HG02759 (cell line): Measurements from ENCODE around the gene TNRC6B.
A peak's percentile ranks its signal among the peaks of the same experiment; 100 is the strongest.
"Not testable (repeated sequence)": the region's sequence is repeated elsewhere in the genome, so short reads cannot be mapped to it uniquely, and the experiment has no call there.

Experiments
- ATAC-seq: cut with Tn5 transposase; IDR thresholded peaks from one replicate; pipeline ENCODE4 v1.9.1; 2021; ENCODE audit warnings: mild to moderate bottlenecking, moderate library complexity; ENCODE audit not compliant: unreplicated experiment

Gene TNRC6B

DNA sequence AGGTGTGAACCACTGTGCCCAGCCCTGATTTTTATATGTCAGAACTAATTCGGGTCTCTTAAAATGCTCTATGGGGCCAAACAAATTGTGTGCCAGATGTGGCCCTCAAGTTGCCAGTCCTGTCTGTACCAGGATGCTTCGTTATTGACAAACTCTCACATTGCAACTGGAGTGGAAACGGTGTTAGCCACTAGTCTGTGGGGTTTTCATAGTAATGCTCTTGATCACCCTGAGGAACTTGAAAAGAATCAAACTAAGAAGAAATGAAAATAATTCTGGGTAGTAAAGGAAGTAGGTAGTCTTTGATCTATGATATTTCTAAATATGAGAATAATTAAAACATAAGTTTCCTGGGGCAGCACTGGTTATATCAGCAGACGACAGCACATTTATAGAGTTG is 101.3 kb downstream of the TNRC6B start:
- no peak for ATAC-seq

DNA sequence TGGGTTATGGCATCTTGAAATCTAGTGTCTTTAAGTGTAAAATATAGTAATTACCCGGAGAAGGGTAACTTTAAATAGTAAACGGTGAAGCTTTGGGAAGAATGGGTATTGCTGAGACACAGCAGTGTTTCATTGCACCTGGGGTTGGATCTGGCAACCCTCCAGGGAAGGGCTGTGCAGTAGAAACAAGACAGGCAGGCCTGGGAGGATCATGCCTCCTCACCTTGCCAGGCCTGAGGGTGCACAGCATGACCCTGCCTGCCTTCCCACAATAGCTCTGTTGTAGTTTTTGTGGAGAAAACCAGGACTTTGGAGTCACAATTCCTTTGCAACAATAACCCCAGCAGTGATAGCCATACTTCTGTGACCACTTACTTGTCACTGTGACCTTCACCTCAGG is 104.0 kb downstream of the TNRC6B start:
- ATAC-seq: no peak

GRCh38 chr22:40285513-40285912 is 107.8 kb downstream of the TNRC6B start:
- no peak for ATAC-seq

DNA sequence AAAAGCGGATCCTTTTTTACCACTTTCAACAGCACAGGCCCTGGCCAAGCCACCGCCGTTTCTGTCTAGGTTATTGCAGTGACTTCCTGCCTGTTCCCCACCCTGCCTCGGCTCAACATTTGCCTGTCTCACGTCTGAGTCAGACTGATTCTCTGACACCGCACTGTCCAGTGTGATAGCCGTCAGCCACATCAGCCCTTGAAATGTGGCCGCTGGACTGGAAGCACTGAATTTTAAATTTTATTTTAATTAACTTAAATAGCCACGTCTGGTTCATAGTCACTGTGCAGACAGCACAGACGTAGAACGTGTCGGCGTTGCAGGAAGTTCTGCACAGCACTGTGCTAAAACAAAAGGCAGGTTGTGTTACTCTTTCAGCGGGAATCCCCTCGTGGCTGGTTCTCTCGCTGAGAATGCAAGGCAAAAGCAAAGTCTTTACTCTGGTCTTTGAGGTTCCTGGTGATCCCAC is 112.3 kb downstream of the TNRC6B start:
- no peak for ATAC-seq

DNA sequence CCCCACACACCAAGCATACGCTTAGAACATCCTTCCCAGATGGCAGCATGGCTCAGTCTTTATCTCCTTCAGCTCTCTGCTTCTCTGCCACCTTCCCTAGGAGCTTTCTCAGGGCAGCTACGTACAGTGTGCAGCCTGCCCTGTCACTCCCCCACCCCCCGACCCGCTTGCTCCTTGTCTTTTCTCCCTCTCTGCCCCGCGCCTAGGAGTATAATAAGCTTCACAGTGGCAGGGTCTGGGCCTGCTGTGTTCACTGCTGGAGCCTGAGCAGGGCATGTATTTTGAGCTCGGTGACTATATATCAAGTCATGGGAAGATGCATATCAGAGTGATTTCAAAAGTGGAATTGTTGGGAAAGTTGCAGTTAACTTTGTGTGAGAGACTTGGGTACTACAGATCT is 112.8 kb downstream of the TNRC6B start:
- no peak for ATAC-seq

DNA sequence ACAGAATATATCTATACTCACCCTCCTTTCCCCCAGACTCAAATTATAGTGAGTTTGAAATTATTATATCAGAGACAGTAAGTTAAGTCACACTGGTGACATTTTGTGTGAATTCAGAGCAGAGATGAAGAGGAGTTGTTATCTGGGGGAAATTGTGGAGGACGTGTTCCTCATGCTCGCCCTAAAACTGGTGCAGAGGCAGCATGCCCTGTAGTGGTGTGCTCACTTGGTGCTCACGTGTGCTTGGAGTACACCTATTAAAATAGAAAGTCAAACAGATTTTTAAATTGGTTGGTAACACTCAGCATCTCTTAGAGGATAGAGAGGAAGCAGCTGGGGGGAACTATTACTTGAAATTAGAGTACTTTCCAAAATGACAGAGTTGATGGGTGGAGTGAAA is 117.0 kb downstream of the TNRC6B start:
- ATAC-seq: no peak

DNA sequence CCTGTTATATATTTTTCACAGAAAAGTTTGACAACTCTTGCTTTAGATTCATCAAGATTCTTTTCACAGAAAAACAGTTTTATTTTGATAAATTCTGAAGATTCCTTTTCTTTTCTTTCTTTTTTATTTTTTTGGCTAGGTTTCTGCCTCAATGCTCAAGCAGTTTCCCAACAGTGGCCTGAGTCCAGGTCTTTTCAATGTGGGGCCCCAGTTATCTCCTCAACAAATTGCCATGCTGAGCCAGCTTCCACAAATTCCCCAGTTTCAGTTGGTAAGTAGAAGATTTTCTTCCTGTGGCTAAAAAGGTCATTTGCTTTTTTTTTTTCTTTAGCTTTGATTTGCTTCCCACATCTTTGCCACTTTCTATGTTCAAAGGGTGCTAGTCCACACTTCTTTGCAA is 122.6 kb downstream of the TNRC6B start:
- ATAC-seq: no peak

DNA sequence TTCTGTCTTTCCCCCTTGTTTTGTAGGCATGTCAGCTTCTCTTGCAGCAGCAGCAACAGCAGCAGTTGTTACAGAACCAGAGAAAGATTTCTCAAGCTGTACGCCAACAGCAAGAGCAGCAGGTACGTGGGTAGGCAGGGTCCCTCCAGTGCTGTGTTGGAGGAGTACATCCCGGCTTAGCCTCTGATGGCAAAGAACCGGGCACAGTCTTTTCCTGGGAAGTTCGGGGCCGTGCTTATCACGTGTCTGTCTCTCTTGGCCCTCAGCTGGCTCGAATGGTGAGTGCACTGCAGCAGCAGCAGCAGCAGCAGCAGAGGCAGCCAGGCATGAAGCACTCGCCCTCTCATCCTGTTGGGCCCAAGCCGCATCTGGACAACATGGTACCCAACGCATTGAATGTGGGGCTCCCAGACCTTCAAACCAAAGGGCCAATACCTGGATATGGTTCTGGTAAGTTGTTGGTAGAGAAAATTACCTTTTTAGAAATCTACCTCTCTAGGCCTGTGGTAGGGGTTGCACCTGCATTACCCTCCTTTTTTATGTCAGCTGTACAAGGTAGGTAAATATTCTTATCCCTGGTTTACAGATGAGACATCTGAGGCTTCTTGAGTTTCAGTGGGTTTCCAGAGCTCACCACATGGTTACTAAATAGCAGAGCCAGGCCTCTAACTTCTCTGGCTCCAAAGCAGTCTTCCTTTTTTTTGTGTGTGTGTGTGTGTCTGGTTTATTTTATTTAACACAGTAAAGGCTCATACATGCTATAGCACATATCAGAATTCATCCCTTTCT is 123.4 kb downstream of the TNRC6B start:
- ATAC-seq: peak; percentile 87

DNA sequence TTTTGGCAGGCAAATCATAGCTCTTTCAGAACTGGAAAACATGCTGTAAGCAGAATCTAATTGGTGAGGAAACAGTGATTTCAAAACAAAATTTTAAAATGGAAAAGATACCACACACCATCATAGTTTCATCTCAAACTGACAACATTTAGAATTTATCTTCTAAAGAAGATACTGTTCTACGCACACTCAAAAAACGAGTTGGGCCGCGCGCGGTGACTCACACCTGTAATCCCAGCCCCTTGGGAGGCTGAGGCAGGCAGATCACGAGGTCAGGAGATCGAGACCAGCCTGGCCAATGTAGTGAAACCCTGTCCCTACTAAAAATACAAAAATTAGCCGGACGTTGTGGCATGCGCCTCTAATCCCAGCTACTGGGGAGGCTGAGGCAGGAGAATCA is 124.4 kb downstream of the TNRC6B start:
- ATAC-seq: no peak

DNA sequence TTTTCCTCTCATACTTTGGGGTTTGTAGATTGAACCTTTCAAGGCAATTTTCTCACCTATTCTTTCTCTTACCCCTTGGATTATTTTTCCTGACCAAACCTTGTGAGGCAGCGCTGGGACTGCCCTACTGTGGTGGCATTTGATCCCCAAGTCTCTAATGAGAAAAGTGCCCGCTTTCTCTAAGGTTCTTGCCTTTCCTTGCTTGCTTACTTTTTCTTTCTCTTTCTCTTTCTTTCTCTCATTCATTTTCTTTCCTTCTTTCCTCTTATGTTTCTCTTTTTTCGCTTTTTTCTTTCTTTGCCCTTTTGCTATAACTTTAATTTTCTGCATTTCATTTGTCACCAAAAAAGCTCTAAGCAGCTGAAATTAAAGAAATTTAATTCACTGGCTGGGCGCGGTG is 127.9 kb downstream of the TNRC6B start:
- no peak for ATAC-seq

GRCh38 chr22:40308999-40309573 is 131.4 kb downstream of the TNRC6B start:
- ATAC-seq: no peak

GRCh38 chr22:40309631-40310030 is 131.9 kb downstream of the TNRC6B start:
- ATAC-seq: no peak

DNA sequence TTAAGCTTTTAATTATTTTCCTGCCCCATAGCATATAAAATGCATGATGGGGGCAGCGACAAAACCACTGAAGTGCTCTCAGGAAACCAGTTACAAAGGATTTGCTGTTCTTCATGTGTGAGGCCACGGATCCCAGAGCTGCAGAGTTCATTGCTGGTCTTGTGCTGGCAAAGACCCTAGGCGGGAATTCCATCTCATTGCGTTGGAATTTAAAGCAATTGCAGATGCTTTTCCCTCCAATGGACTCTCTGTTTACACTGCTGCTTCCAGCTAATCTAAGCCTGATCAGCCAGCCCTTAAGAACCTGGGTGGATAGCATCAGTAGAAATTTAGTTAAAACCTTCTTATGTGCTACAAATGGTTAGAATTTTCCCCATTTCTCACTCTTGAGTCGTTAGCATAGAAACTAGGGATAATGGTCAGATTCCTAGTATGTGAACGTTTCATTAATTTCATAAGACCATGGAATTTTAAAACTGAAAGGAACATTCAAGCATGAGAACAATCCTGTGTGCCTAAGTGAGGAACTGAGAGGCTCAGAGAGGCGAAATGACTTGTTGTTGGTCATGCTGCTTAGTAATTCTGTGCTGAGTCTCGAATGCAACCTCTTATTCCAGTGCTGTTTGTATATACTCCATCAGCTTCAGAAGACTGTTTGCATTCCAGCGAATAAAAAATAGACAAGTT is 132.5 kb downstream of the TNRC6B start:
- no peak for ATAC-seq

GRCh38 chr22:40310768-40311120 is 133.0 kb downstream of the TNRC6B start:
- ATAC-seq: no peak

GRCh38 chr22:40311646-40312045 is 133.9 kb downstream of the TNRC6B start:
- not testable (repeated sequence) for ATAC-seq

DNA sequence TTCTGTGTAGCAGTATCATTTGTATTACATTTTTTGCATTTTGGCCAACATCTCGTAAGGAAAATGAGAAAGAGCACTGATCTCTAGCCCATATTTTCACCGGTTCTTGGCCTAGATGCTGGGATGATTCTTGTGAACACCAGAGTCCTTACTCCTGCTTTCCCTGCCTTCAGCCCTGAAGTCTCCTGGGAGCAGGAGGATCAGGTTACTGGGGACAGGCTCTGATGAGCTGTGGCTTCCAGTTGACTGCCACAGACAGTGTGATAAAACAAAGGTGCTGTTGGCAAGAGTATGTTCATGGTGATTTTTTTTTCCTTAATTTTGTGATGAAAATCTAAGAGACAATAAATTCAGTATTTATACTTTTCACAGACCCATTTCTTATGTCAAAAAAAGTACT is 134.3 kb downstream of the TNRC6B start:
- ATAC-seq: no peak

- ATAC-seq: no peak
Observed at GRCh38 chr22:40313007-40313406, 135.3 kb downstream of the TNRC6B start.

DNA sequence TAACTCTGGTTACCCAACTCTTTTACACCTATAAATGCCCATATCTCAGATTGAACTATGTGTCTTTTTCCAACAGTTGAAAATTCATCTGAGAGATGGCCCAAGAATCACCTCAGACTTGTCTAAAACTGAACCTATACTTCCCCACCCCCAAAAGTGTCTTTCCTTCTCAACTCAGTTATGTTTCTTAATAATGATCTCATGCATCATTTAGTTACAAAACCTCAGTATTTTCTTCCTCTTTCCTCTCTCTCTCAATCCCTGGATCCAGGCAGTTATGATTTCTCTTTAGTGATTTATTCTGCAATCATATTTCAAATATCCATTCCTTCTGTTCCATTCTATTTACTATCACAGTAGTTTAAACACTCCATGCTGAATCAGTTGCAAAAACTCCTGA is 136.3 kb downstream of the TNRC6B start:
- no peak for ATAC-seq

- ATAC-seq: no peak
Observed at GRCh38 chr22:40320687-40321086, 143.0 kb downstream of the TNRC6B start.

- no peak for ATAC-seq
Observed at GRCh38 chr22:40322021-40322420, 144.3 kb downstream of the TNRC6B start.

GRCh38 chr22:40322818-40323447 is 145.2 kb downstream of the TNRC6B start:
- ATAC-seq: no peak
